Measurements from ENCODE around the gene PTOV1. TPM values are rescaled to one million over a fixed set of nuclear protein-coding genes. Genes with fewer than 3 reads are reported as not detected.

Gene PTOV1
- total RNA-seq, 4 donors from 2014 or later, result 77.6 to 88.2 (median 87.0) TPM

DNA sequence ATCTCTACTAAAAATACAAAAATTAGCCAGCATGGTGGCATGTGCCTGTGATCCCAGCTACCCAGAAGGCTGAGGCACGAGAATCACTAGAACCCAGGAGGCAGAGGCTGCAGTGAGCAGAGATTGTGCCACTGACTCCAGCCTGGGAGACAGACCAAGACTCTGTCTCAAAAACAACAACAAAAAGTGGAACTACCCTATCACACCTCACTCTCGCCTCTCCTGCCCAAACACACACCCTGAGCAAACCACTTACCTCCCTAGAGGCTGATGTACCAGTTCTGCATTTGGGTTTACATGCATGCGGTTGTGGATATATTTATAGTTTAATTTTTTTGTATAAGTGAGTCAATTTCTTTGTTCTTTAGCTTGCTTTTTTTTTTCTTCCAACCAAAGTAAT is 7.7 kb upstream of the PTOV1 start:
- DNase-seq (peak in 1 of 2 donors; percentile 38), ATAC-seq (peak in 1 of 2 donors; percentile 34)
- Histone ChIP-seq H3K36me3 (peaks cover 0 to 22% of the 10 kb centered on the region in 2 donors), H3K27ac (peak overlapping the region; percentile 79 to 96 (median 92)), H3K4me3 (no peak overlapping the region), H3K27me3 (no peaks in the 10 kb centered on the region), H3K9me3 (no peaks in the 10 kb centered on the region), H3K4me1 (peaks cover 17 to 21% of the 10 kb centered on the region in 2 donors)
- intact Hi-C loops (cut with DNase I; ENCODE audit: low total_unique reads) (loop anchor here (2.0 kb wide), 1 partner anchor 14 kb away; no protein-coding TSS in a partner anchor), in situ Hi-C loops (cut with MboI; ENCODE audit: low sequenced_read_pairs in 4 of 4) (no loop called here)
- TF ChIP-seq, protein P1, sequence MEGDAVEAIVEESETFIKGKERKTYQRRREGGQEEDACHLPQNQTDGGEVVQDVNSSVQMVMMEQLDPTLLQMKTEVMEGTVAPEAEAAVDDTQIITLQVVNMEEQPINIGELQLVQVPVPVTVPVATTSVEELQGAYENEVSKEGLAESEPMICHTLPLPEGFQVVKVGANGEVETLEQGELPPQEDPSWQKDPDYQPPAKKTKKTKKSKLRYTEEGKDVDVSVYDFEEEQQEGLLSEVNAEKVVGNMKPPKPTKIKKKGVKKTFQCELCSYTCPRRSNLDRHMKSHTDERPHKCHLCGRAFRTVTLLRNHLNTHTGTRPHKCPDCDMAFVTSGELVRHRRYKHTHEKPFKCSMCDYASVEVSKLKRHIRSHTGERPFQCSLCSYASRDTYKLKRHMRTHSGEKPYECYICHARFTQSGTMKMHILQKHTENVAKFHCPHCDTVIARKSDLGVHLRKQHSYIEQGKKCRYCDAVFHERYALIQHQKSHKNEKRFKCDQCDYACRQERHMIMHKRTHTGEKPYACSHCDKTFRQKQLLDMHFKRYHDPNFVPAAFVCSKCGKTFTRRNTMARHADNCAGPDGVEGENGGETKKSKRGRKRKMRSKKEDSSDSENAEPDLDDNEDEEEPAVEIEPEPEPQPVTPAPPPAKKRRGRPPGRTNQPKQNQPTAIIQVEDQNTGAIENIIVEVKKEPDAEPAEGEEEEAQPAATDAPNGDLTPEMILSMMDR (IDR thresholded peaks at IDR 0.05 in 4 of 5, conservative IDR thresholded peaks at IDR 0.05 in 1 of 5), result no peak
- no peak for TF ChIP-seq POLR2A (IDR thresholded peaks at IDR 0.05)

DNA sequence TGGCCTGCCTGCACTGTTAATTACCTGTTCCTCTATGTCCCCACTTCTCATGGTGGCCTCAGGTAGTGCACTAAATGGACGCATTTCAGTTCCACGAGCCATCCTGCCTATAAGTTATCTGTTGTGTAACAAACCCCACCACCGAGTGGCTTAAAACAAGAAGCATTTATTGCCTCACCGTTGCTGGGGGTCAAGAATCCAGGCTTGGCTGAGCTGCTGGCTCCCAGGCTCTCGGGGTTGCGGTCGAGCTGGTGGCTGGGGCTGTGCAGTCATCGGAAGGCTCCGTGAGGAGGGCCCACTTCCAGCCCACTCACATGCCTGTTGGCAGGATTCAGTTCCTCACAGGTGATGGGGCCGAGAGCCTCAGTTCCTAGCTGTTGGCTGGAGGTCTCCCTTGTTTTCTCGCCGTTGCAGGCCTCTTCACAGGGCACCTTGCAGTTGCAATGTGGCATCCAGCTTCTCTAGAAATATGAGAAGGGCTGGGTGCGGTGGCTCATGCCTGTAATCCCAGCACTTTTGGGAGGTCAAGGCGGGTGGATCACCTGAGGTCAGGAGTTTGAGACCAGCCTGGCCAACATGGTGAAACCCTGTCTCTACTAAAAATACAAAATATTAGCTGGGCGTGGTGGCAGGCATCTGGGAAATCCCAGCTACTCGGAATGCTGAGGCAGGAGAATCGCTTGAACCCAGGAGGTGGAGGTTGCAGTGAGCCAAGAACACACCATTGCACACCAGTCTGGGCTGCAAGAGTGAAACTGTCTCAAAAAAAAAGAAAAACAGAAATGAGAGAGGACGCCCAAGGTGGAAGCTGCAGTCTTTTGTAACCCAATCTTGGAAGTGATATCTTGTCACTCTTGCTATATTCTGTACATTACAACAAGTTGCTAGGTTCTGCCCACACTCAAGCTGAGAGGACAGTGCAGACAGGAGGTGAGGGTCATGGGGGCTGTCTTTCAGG is 6.5 kb upstream of the PTOV1 start:
- H3K27ac ChIP-seq, result peak overlapping the region; percentile 79 to 96 (median 92)

DNA sequence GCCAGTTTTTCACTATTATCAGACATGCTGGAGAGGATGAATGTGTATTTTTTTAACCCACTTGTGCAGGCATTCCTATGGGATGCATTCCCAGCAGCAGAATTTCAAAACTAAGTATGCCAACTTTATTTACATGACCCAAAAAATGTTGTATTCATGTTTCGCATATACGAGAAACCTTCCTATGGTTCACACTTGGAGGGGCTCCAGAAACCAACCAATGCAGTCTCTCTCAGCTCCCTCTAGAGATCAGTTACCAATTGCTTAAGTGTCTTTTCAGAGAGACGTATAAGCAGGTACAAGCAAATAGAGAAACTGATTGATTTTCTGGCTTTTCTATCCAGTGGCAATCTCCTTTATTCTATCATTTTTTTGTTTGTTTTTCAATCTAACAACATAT is 5.5 kb upstream of the PTOV1 start:
- in situ Hi-C loops (cut with MboI; ENCODE audit: low sequenced_read_pairs in 4 of 4), result no loop called here
- DNase-seq (no peak), ATAC-seq (no peak)
- Histone ChIP-seq H3K36me3 (peaks cover 0 to under 1% of the 10 kb centered on the region in 2 donors), H3K27ac (peak overlapping the region; percentile 79 to 96 (median 92)), H3K4me3 (no peak overlapping the region), H3K9me3 (no peaks in the 10 kb centered on the region), H3K27me3 (no peaks in the 10 kb centered on the region), H3K4me1 (peaks cover 21 to 23% of the 10 kb centered on the region in 2 donors)
- TF ChIP-seq POLR2A (IDR thresholded peaks at IDR 0.05), result no peak
- TF ChIP-seq, protein P1 (IDR thresholded peaks at IDR 0.05 in 4 of 5, conservative IDR thresholded peaks at IDR 0.05 in 1 of 5), result no peak
- intact Hi-C loops (cut with DNase I; ENCODE audit: low total_unique reads), result no loop called here

More for the DNA sequence above, 6.5 kb upstream of the PTOV1 start:
- Histone ChIP-seq H3K4me3 (peak overlapping the region in 1 of 4 donors; percentile 7), H3K4me1 (peaks cover 17% of the 10 kb centered on the region in 2 donors), H3K27me3 (no peaks in the 10 kb centered on the region), H3K9me3 (no peaks in the 10 kb centered on the region), H3K36me3 (peaks cover 0 to 11% of the 10 kb centered on the region in 2 donors)
- ATAC-seq (peak; percentile 70 to 81), DNase-seq (peak; percentile 65 to 89)
- in situ Hi-C loops (cut with MboI; ENCODE audit: low sequenced_read_pairs in 4 of 4), result no loop called here
- TF ChIP-seq, protein P1 (IDR thresholded peaks at IDR 0.05 in 4 of 5, conservative IDR thresholded peaks at IDR 0.05 in 1 of 5), result peak in 1 of 5 experiments; percentile 9
- no peak for TF ChIP-seq POLR2A (IDR thresholded peaks at IDR 0.05)
- intact Hi-C loops (cut with DNase I; ENCODE audit: low total_unique reads), result no loop called here

DNA sequence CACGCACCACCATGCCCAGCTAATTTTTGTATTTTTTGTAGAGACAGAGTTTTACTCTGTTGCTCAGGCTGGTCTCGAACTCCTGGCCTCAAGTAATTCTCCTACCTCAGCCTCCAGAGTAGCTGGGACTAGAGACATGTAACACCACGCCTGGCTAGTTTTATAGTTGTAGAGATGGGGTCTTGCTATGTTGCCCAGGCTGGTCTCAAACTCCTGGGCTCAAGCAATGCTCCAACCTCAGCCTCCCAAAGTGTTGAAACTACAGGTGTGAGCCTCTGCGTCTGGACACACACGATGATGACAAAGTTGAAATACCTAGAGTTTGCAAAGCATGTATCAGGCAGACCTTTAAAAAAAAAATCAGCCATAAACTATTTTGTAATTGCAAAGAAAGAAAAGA is 4.6 kb upstream of the PTOV1 start:
- TF ChIP-seq, protein P1 (IDR thresholded peaks at IDR 0.05 in 4 of 5, conservative IDR thresholded peaks at IDR 0.05 in 1 of 5), result no peak
- no peak for TF ChIP-seq POLR2A (IDR thresholded peaks at IDR 0.05)
- H3K4me1 ChIP-seq, result peaks cover 21 to 23% of the 10 kb centered on the region in 2 donors
- in situ Hi-C loops (cut with MboI; ENCODE audit: low sequenced_read_pairs in 4 of 4) (no loop called here), intact Hi-C loops (cut with DNase I; ENCODE audit: low total_unique reads) (no loop called here)
- ATAC-seq (no peak), DNase-seq (no peak)
- H3K9me3 ChIP-seq, result no peaks in the 10 kb centered on the region
- no peaks in the 10 kb centered on the region for H3K27me3 ChIP-seq
- H3K27ac ChIP-seq, result peak overlapping the region; percentile 79 to 99 (median 95)
- no peak overlapping the region for H3K4me3 ChIP-seq
- no peaks in the 10 kb centered on the region for H3K36me3 ChIP-seq
